ENCODE results near the gene ANO5.
"Not testable (repeated sequence)": the region's sequence is repeated elsewhere in the genome, so short reads cannot be mapped to it uniquely, and the experiment has no call there.

Gene ANO5

GRCh38 chr11:22246992-22247391 lies 54.1 kb downstream of the ANO5 start:
- H3K4me1 Mint-ChIP-seq, result no peaks in the 10 kb centered on the region
- DNase-seq (no peak), ATAC-seq (no peak)
- no peaks in the 10 kb centered on the region for H3K9me3 Mint-ChIP-seq
- H3K4me3 Mint-ChIP-seq, result no peak overlapping the region
- peaks cover 20% of the 10 kb centered on the region for H3K27me3 Mint-ChIP-seq
- H3K27ac Mint-ChIP-seq, result no peak overlapping the region

- H3K4me3 Mint-ChIP-seq, result no peak overlapping the region
Measured at GRCh38 chr11:22249871-22250270, 57.0 kb downstream of the ANO5 start.

GRCh38 chr11:22256876-22257275 lies 64.0 kb downstream of the ANO5 start:
- no peak overlapping the region for H3K27ac Mint-ChIP-seq
- H3K9me3 Mint-ChIP-seq, result no peaks in the 10 kb centered on the region
- no peaks in the 10 kb centered on the region for H3K4me1 Mint-ChIP-seq
- ATAC-seq (no peak), DNase-seq (no peak)
- no peaks in the 10 kb centered on the region for H3K27me3 Mint-ChIP-seq
- H3K4me3 Mint-ChIP-seq, result no peak overlapping the region

More at GRCh38 chr11:22249871-22250270, 57.0 kb downstream of the ANO5 start:
- H3K9me3 Mint-ChIP-seq, result no peaks in the 10 kb centered on the region
- no peaks in the 10 kb centered on the region for H3K4me1 Mint-ChIP-seq
- DNase-seq (no peak), ATAC-seq (no peak)
- H3K27me3 Mint-ChIP-seq, result peaks cover 20% of the 10 kb centered on the region
- H3K27ac Mint-ChIP-seq, result no peak overlapping the region

GRCh38 chr11:22263613-22264012 lies 70.7 kb downstream of the ANO5 start:
- Mint-ChIP-seq H3K27ac (no peak overlapping the region), H3K4me3 (no peak overlapping the region), H3K4me1 (no peaks in the 10 kb centered on the region), H3K27me3 (peaks cover 3% of the 10 kb centered on the region), H3K9me3 (no peaks in the 10 kb centered on the region)
- DNase-seq, result no peak
- no peak for ATAC-seq

GRCh38 chr11:22268983-22269624 lies 76.2 kb downstream of the ANO5 start:
- not testable (repeated sequence) for DNase-seq, H3K9me3 Mint-ChIP-seq, H3K27me3 Mint-ChIP-seq, H3K27ac Mint-ChIP-seq, H3K4me3 Mint-ChIP-seq, ATAC-seq, H3K4me1 Mint-ChIP-seq

GRCh38 chr11:22273781-22274180 lies 80.9 kb downstream of the ANO5 start:
- Mint-ChIP-seq H3K4me3 (no peak overlapping the region), H3K27ac (no peak overlapping the region), H3K4me1 (no peaks in the 10 kb centered on the region), H3K9me3 (no peaks in the 10 kb centered on the region), H3K27me3 (peaks cover 2% of the 10 kb centered on the region)
- DNase-seq, result no peak
- no peak for ATAC-seq

GRCh38 chr11:22275600-22275999 lies 82.7 kb downstream of the ANO5 start:
- Mint-ChIP-seq H3K27ac (no peak overlapping the region), H3K27me3 (no peaks in the 10 kb centered on the region), H3K4me1 (no peaks in the 10 kb centered on the region), H3K9me3 (no peaks in the 10 kb centered on the region), H3K4me3 (no peak overlapping the region)
- ATAC-seq (no peak), DNase-seq (no peak)

- no peaks in the 10 kb centered on the region for H3K27me3 Mint-ChIP-seq
- ATAC-seq (no peak), DNase-seq (no peak)
- H3K27ac Mint-ChIP-seq, result no peak overlapping the region
- H3K9me3 Mint-ChIP-seq, result no peaks in the 10 kb centered on the region
- H3K4me1 Mint-ChIP-seq, result no peaks in the 10 kb centered on the region
- H3K4me3 Mint-ChIP-seq, result no peak overlapping the region
Measured at GRCh38 chr11:22276535-22276934, 83.7 kb downstream of the ANO5 start.

GRCh38 chr11:22284991-22285390 lies 92.1 kb downstream of the ANO5 start:
- H3K4me3 Mint-ChIP-seq, H3K9me3 Mint-ChIP-seq, DNase-seq, H3K4me1 Mint-ChIP-seq, ATAC-seq, H3K27ac Mint-ChIP-seq, H3K27me3 Mint-ChIP-seq: not testable (repeated sequence)

GRCh38 chr11:22302368-22302767 lies 109.5 kb downstream of the ANO5 start:
- H3K27me3 Mint-ChIP-seq, result peaks cover 8% of the 10 kb centered on the region
- no peak for ATAC-seq
- no peaks in the 10 kb centered on the region for H3K4me1 Mint-ChIP-seq
- DNase-seq, result no peak
- H3K4me3 Mint-ChIP-seq, result no peak overlapping the region
- H3K9me3 Mint-ChIP-seq, result no peaks in the 10 kb centered on the region
- no peak overlapping the region for H3K27ac Mint-ChIP-seq

- H3K27ac Mint-ChIP-seq, result no peak overlapping the region
- no peak overlapping the region for H3K4me3 Mint-ChIP-seq
- no peaks in the 10 kb centered on the region for H3K9me3 Mint-ChIP-seq
- H3K27me3 Mint-ChIP-seq, result peaks cover 8% of the 10 kb centered on the region
- DNase-seq, result no peak
- no peak for ATAC-seq
- H3K4me1 Mint-ChIP-seq, result no peaks in the 10 kb centered on the region
Measured at GRCh38 chr11:22304337-22304961, 111.6 kb downstream of the ANO5 start.

GRCh38 chr11:22317656-22318055 lies 124.8 kb downstream of the ANO5 start:
- DNase-seq, result no peak
- Mint-ChIP-seq H3K4me3 (no peak overlapping the region), H3K27ac (no peak overlapping the region), H3K27me3 (peaks cover 6% of the 10 kb centered on the region), H3K9me3 (no peaks in the 10 kb centered on the region), H3K4me1 (no peaks in the 10 kb centered on the region)
- no peak for ATAC-seq

- H3K4me3 Mint-ChIP-seq, result no peak overlapping the region
- no peaks in the 10 kb centered on the region for H3K4me1 Mint-ChIP-seq
- H3K27me3 Mint-ChIP-seq, result peaks cover 9% of the 10 kb centered on the region
- ATAC-seq (no peak), DNase-seq (no peak)
- no peaks in the 10 kb centered on the region for H3K9me3 Mint-ChIP-seq
- no peak overlapping the region for H3K27ac Mint-ChIP-seq
Measured at GRCh38 chr11:22331771-22332170, 138.9 kb downstream of the ANO5 start.
